ENCODE measurements around the gene SETD5.
"Not testable (repeated sequence)": the region's sequence is repeated elsewhere in the genome, so short reads cannot be mapped to it uniquely, and the experiment has no call there.

SETD5 gene

GRCh38 chr3:9473496-9474065, 76.2 kb downstream of the SETD5 start:
- in situ Hi-C loops (cut with MboI; ENCODE audit: low pct_unique_long_range_greater_than_20kb, low sequenced_read_pairs, unreplicated experiment) = no loop called here
- TF ChIP-seq, protein P1, sequence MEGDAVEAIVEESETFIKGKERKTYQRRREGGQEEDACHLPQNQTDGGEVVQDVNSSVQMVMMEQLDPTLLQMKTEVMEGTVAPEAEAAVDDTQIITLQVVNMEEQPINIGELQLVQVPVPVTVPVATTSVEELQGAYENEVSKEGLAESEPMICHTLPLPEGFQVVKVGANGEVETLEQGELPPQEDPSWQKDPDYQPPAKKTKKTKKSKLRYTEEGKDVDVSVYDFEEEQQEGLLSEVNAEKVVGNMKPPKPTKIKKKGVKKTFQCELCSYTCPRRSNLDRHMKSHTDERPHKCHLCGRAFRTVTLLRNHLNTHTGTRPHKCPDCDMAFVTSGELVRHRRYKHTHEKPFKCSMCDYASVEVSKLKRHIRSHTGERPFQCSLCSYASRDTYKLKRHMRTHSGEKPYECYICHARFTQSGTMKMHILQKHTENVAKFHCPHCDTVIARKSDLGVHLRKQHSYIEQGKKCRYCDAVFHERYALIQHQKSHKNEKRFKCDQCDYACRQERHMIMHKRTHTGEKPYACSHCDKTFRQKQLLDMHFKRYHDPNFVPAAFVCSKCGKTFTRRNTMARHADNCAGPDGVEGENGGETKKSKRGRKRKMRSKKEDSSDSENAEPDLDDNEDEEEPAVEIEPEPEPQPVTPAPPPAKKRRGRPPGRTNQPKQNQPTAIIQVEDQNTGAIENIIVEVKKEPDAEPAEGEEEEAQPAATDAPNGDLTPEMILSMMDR (IDR thresholded peaks at IDR 0.05; ENCODE audit: extremely low read depth, insufficient read depth, missing control alignments) = no peak
- DNase-seq (ENCODE audit: low spot score) = no peak

- in situ Hi-C loops (cut with MboI; ENCODE audit: low pct_unique_long_range_greater_than_20kb, low sequenced_read_pairs, unreplicated experiment) = no loop called here
- TF ChIP-seq, protein P1 (IDR thresholded peaks at IDR 0.05; ENCODE audit: extremely low read depth, insufficient read depth, missing control alignments) = no peak
- DNase-seq (ENCODE audit: low spot score) = no peak
Observed at GRCh38 chr3:9474482-9474881, 77.1 kb downstream of the SETD5 start.

GRCh38 chr3:9476935-9477334, 79.5 kb downstream of the SETD5 start:
- in situ Hi-C loops (cut with MboI; ENCODE audit: low pct_unique_long_range_greater_than_20kb, low sequenced_read_pairs, unreplicated experiment) = no loop called here
- TF ChIP-seq, protein P1 (IDR thresholded peaks at IDR 0.05; ENCODE audit: extremely low read depth, insufficient read depth, missing control alignments) = no peak
- no peak for DNase-seq (ENCODE audit: low spot score)

DNA sequence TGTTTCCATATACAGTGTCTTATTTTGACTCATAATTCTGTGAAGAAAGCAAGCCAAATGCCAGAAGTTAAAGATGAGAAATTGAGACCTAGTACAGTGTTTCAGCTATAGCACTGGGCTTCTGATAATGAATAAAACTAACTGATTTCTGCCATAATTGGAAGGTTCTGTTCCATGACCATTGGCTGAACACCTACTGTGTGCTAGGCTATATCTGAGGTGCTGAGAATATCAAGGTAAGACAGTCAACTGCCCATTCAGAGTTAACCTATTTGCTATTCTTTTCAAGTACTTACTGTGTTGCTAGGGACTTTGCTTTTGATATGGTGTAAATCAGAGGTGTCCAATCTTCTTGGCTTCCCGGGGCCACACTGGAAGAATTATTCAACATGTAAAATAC, 82.8 kb downstream of the SETD5 start:
- in situ Hi-C loops (cut with MboI; ENCODE audit: low pct_unique_long_range_greater_than_20kb, low sequenced_read_pairs, unreplicated experiment) = no loop called here
- TF ChIP-seq, protein P1 (IDR thresholded peaks at IDR 0.05; ENCODE audit: extremely low read depth, insufficient read depth, missing control alignments) = no peak
- DNase-seq (ENCODE audit: low spot score) = no peak

- DNase-seq (ENCODE audit: low spot score) = no peak
- in situ Hi-C loops (cut with MboI; ENCODE audit: low pct_unique_long_range_greater_than_20kb, low sequenced_read_pairs, unreplicated experiment) = no loop called here
- TF ChIP-seq, protein P1 (IDR thresholded peaks at IDR 0.05; ENCODE audit: extremely low read depth, insufficient read depth, missing control alignments) = no peak
Observed at GRCh38 chr3:9485248-9485647, 87.8 kb downstream of the SETD5 start.

DNA sequence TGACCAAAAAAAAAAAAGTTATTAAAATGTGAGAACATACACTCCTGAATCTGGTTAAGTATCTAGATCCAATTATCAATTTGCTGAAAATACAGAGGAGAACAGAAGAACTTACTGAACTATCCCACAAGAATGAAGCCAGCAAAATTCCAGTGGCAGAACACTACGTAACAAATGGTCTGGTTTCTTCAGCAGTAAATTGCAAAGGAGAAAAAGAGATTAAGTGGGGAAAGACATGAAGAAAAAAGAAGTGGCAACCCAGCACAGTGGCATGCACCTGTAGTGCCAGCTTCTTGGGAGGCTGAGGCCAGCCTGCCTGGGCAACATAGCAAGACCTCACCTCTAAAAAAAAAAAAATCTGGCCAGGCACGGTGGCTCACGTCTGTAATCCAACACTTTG, 94.1 kb downstream of the SETD5 start:
- in situ Hi-C loops (cut with MboI; ENCODE audit: low pct_unique_long_range_greater_than_20kb, low sequenced_read_pairs, unreplicated experiment) = no loop called here
- TF ChIP-seq, protein P1 (IDR thresholded peaks at IDR 0.05; ENCODE audit: extremely low read depth, insufficient read depth, missing control alignments) = no peak

GRCh38 chr3:9494036-9494435, 96.6 kb downstream of the SETD5 start:
- in situ Hi-C loops (cut with MboI; ENCODE audit: low pct_unique_long_range_greater_than_20kb, low sequenced_read_pairs, unreplicated experiment); DNase-seq (ENCODE audit: low spot score): not testable (repeated sequence)

More for the DNA sequence above, 94.1 kb downstream of the SETD5 start:
- DNase-seq (ENCODE audit: low spot score) = no peak

Data from GM13977 (cell line).